Heart left ventricle (tissue), 13 donors: ENCODE data around the gene ABCA13.

Experiments used
- CTCF ChIP-seq, 12 donors: fragments of 200-600 bp; sonication (generic) in 4 of 12; IDR thresholded peaks; one replicate each; pipeline versions ENCODE4 v1.5.0 to v1.8.0; 2018 to 2022; ENCODE audit warnings: antibody characterized with exemption in 12 of 12, mild to moderate bottlenecking in 5 of 12
- POLR2A ChIP-seq, 2 donors: fragments of 450-650 bp; IDR thresholded peaks; one replicate each; pipeline ENCODE4 v1.6.1; 2017; ENCODE audit warnings: antibody characterized with exemption in 2 of 2, mild to moderate bottlenecking in 2 of 2, moderate library complexity in 2 of 2
- donor health status: ischemic (EF 13 %, LVEDD 7.1; RV severe dilation, severe dysfunction).
- donor health status: DM: no; HTN: yes; CAD: no.
- donor health status: DM: no; HTN: no; CAD: no.
- donor health status: ischemic (EF 25% LVEDD 6.9; RV normal size, moderate dysfunction).
- donor health status: ischemic (EF 25% LVEDD 5.7; RV mildly dilated, moderate dysfunction).
- donor health status: ischemic (EF 35%, LVEDD 5.7; RV mildly dilated, moderate dysfunction).
- donor health status: nonischemic (EF 11% LVEDD 7.7; RV severe dilation, severe dysfunction).
- donor health status: DM: yes; HTN: yes; CAD: no.
- donor health status: PGD.
- donor health status: ischemic (EF 29% LVEDD 5.4; RV normal size, mild dysfunction).
- donor health status: nonischemic (EF 23%, LVEDD 6.1; RV moderate dilation, normal function).

DNA sequence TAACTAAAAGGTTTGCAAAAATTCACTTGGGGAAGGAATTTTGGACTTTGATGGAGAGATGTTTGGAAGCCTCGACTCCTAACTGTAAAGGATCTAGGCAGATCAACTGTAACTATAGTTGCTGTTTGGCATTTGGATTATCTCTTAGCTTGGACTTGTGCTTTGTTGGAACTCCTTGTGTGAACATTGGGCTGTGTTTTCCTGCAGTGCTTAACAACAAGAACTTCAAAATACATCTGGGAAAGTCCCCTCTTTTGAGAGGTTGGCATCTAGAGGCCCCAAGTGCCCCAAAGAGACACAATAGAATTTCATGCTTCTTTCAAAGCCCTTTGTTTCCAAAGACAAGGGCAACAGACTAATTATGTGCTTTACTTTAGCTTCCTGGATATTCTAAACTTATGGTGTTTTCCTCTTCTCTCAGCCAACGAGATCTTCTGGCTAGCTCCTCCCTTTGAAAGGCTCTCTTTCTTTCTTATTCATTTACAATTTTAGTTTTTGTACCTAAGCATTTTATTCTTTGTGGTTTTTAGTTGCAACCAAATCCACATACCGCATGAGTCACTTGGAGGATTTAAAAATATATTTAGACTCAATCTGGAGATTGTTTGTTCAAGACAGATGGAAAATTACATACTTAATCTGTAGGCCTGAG is 11.6 kb downstream of the ABCA13 start:
- TF ChIP-seq POLR2A (IDR thresholded peaks at IDR 0.05) (no peak), CTCF (IDR thresholded peaks at IDR 0.05) (no peak)
